ENCODE results near the gene AHDC1.
A peak's percentile ranks its signal among the peaks of the same experiment; 100 is the strongest.

Gene AHDC1, protein sequence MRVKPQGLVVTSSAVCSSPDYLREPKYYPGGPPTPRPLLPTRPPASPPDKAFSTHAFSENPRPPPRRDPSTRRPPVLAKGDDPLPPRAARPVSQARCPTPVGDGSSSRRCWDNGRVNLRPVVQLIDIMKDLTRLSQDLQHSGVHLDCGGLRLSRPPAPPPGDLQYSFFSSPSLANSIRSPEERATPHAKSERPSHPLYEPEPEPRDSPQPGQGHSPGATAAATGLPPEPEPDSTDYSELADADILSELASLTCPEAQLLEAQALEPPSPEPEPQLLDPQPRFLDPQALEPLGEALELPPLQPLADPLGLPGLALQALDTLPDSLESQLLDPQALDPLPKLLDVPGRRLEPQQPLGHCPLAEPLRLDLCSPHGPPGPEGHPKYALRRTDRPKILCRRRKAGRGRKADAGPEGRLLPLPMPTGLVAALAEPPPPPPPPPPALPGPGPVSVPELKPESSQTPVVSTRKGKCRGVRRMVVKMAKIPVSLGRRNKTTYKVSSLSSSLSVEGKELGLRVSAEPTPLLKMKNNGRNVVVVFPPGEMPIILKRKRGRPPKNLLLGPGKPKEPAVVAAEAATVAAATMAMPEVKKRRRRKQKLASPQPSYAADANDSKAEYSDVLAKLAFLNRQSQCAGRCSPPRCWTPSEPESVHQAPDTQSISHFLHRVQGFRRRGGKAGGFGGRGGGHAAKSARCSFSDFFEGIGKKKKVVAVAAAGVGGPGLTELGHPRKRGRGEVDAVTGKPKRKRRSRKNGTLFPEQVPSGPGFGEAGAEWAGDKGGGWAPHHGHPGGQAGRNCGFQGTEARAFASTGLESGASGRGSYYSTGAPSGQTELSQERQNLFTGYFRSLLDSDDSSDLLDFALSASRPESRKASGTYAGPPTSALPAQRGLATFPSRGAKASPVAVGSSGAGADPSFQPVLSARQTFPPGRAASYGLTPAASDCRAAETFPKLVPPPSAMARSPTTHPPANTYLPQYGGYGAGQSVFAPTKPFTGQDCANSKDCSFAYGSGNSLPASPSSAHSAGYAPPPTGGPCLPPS (N-terminal part only)

DNA sequence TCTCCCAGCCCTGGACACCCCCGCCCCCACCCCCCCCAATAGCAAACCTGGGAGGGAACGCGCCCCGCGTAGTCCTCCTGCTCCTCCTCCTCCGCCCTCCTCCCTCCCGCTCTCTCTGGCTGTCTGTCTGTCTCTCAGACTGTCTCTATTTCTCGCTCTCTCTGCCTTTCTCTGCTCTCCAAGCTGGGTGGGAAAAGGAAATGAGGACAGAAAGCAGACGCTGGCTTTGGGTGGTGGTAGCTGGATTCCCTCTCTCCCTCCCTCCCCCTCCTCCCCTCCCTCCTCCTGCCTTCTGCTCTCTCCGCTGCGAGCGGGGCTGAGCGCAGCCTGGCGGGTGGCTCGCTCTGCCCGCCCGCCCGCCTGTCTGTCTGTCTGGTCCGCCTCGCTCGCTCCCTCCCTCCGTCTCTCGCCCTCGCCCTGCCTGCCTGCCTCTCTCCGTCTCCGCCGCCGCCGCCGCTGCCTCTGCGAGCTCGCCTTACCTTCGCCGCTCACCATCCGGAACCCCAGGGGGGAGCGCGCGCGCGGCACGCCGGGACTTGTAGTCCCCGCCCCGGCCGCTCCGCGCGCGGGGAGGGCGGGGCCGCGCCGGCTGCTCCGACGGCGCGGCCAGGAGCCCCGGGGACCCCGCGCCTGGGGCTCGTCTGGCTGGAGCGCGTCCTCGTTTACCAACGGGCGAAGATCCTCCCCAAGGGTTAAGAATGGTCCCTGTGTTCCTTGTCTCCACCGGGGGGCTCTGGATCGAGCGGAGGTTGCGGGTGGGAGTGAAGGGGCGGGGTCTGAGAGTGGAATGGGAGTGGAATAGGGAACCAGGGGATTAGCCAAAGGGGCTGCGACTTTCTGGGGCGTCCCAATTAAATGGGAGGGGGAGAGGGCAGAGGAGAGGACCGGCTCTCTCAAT lies at the start of gene AHDC1:
AHDC1 (minus strand) TSS at position 464 of the 898 bp plus-strand sequence. CDS start 52,029 bp downstream, outside the sequence.
- Histone ChIP-seq H3K4me3 (peak within 1 kb of the TSS; percentile 89), H3K27ac (peak within 1 kb of the TSS; percentile 95 to 98)
- TF ChIP-seq, protein P1, sequence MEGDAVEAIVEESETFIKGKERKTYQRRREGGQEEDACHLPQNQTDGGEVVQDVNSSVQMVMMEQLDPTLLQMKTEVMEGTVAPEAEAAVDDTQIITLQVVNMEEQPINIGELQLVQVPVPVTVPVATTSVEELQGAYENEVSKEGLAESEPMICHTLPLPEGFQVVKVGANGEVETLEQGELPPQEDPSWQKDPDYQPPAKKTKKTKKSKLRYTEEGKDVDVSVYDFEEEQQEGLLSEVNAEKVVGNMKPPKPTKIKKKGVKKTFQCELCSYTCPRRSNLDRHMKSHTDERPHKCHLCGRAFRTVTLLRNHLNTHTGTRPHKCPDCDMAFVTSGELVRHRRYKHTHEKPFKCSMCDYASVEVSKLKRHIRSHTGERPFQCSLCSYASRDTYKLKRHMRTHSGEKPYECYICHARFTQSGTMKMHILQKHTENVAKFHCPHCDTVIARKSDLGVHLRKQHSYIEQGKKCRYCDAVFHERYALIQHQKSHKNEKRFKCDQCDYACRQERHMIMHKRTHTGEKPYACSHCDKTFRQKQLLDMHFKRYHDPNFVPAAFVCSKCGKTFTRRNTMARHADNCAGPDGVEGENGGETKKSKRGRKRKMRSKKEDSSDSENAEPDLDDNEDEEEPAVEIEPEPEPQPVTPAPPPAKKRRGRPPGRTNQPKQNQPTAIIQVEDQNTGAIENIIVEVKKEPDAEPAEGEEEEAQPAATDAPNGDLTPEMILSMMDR (IDR thresholded peaks at IDR 0.05): no peak
- DNase-seq (ENCODE audit: low spot score): peak; percentile 94

DNA sequence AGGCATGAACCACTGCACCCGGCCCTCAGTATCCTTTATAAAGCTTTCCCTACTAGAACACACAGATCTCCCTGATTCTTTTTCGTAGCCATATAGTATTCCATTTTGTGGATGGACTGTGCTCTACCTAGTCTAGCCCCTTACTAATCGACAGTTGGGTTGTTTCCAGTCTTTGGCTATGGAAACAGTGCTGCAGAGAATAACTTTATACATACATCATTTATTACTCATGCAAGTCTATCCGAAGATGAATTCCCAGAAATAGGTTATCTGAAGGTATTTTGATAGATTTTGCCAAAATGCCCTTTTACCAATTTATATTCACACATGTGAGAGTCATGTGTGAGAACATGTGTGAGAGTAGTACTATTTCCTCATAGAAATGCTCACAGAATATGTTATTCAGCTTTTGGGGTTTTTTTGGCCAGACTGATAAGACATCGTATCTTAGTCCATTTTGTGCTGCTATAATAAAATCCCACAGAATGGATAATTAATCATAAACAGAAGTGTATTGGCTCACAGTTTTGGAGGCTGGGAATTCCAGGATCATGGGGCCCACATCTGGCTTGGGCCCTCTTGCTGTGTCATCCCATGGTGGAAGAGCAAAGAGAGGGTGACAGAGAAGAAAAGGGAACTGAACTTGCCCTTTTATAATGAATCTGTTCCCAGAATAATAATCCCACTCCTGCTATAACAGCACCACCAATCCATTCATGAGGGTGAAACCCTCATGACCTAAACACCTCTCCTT lies 48.3 kb upstream of the AHDC1 start:
- Histone ChIP-seq H3K27ac (no peak overlapping the region), H3K4me3 (no peak overlapping the region)
- no peak for DNase-seq (ENCODE audit: low spot score)
- TF ChIP-seq, protein P1 (IDR thresholded peaks at IDR 0.05): no peak

DNA sequence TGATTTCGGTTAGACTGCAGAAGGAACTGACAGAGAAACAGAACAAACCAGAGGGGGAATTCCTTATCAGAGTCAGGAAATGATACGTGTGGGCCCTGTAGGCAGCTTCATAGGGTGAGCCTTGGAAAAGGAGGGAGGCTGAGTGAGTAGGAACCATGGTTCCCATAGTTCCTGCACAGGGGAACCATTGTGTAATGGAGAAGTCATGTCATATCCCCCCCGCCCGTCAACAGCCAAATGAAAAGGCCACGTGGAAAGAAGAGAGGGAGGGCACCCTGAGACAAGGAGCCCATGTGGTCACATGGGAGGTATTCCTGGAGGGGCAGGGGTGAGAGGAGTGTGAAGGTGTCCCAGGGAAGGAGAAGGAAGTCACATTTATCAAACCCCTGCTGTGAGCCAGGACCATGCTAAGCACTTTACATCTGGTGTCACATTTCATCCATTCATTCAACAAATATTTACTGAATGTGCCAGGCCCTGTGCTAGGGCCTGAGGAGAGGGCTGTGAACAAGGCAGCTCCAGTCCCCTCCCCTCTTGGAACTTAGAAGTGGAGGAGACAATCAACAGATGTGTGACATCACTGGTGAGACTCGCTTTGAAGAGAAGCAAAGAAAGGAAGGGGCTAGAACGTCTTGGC lies 46.7 kb upstream of the AHDC1 start:
- H3K4me3 ChIP-seq: no peak overlapping the region
- no peak for DNase-seq (ENCODE audit: low spot score)
- TF ChIP-seq, protein P1 (IDR thresholded peaks at IDR 0.05): no peak
- peak overlapping the region in 1 of 2 donors; percentile 49 for H3K27ac ChIP-seq

DNA sequence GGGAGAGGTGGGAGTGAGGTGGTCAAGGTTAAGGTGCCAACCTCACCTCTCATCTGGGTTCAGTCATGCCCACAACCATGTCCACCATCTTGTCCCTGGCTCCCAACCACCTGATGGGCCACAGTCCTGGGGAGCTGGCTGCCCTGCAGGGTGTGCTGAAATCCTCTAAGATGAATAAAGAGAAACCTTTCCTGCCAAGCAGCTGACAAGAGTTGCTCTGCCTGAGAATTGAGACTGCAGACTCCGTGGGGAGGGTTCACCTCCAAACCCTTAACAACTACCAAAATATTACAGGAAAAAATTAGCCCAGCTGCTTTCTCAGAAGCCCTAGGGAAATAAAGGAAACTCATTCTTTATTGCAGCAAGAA lies 46.2 kb upstream of the AHDC1 start:
- DNase-seq (ENCODE audit: low spot score): no peak
- TF ChIP-seq, protein P1 (IDR thresholded peaks at IDR 0.05): no peak
- Histone ChIP-seq H3K4me3 (no peak overlapping the region), H3K27ac (no peak overlapping the region)

DNA sequence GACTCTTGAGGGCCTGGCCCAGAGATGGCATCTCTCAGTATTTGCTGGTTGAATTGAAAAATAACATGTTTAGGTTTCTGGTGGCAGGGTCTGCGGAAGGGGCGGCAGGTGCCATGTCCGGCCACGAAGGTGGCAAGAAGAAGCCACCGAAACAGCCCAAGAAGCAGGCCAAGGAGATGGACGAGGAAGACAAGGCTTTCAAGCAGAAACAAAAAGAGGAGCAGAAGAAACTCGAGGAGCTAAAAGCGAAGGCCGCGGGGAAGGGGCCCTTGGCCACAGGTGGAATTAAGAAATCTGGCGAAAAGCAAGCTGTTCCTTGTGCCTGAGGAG lies 45.3 kb upstream of the AHDC1 start:
- no peak overlapping the region for H3K27ac ChIP-seq
- DNase-seq (ENCODE audit: low spot score): no peak
- H3K4me3 ChIP-seq: no peak overlapping the region
- TF ChIP-seq, protein P1 (IDR thresholded peaks at IDR 0.05): no peak
